HG02571 (cell line): ENCODE data around the gene PDLIM4.

Experiments
- ATAC-seq: cut with Tn5 transposase; IDR thresholded peaks from one replicate; pipeline ENCODE4 v1.9.1; 2021; ENCODE audit warnings: mild to moderate bottlenecking, moderate library complexity; ENCODE audit not compliant: unreplicated experiment

Gene PDLIM4

GRCh38 chr5:132280371-132281240 lies 23.1 kb downstream of the PDLIM4 start:
- no peak for ATAC-seq

- ATAC-seq, result no peak
Observed at GRCh38 chr5:132281856-132282614, 24.5 kb downstream of the PDLIM4 start.

GRCh38 chr5:132283423-132284043 lies 26.0 kb downstream of the PDLIM4 start:
- no peak for ATAC-seq

GRCh38 chr5:132289097-132289496 lies 31.6 kb downstream of the PDLIM4 start:
- no peak for ATAC-seq

GRCh38 chr5:132291026-132291425 lies 33.5 kb downstream of the PDLIM4 start:
- ATAC-seq, result no peak

GRCh38 chr5:132293066-132293991 lies 35.8 kb downstream of the PDLIM4 start:
- peak; percentile 37 for ATAC-seq

- ATAC-seq, result peak; percentile 63
Observed at GRCh38 chr5:132293992-132294727, 36.7 kb downstream of the PDLIM4 start, which contains the start of gene SLC22A4. Gene SLC22A4 (plus strand): TSS chr5:132294394. CDS start chr5:132294617, 223 bp downstream.

- peak; percentile 12 for ATAC-seq
Observed at GRCh38 chr5:132294728-132295504, 37.4 kb downstream of the PDLIM4 start.

GRCh38 chr5:132295505-132296411 lies 38.3 kb downstream of the PDLIM4 start:
- no peak for ATAC-seq

- no peak for ATAC-seq
Observed at GRCh38 chr5:132296412-132297016, 39.0 kb downstream of the PDLIM4 start.

GRCh38 chr5:132297211-132297940 lies 39.9 kb downstream of the PDLIM4 start:
- ATAC-seq, result no peak

GRCh38 chr5:132298298-132299212 lies 41.1 kb downstream of the PDLIM4 start:
- ATAC-seq, result no peak

- ATAC-seq, result no peak
Observed at GRCh38 chr5:132299917-132300316, 42.4 kb downstream of the PDLIM4 start.

GRCh38 chr5:132300577-132301343 lies 43.3 kb downstream of the PDLIM4 start:
- ATAC-seq, result no peak
